Measurements from ENCODE around the gene IFI6.

DNA sequence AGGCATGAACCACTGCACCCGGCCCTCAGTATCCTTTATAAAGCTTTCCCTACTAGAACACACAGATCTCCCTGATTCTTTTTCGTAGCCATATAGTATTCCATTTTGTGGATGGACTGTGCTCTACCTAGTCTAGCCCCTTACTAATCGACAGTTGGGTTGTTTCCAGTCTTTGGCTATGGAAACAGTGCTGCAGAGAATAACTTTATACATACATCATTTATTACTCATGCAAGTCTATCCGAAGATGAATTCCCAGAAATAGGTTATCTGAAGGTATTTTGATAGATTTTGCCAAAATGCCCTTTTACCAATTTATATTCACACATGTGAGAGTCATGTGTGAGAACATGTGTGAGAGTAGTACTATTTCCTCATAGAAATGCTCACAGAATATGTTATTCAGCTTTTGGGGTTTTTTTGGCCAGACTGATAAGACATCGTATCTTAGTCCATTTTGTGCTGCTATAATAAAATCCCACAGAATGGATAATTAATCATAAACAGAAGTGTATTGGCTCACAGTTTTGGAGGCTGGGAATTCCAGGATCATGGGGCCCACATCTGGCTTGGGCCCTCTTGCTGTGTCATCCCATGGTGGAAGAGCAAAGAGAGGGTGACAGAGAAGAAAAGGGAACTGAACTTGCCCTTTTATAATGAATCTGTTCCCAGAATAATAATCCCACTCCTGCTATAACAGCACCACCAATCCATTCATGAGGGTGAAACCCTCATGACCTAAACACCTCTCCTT, 19.7 kb downstream of the IFI6 start:
- TF ChIP-seq, protein P1, sequence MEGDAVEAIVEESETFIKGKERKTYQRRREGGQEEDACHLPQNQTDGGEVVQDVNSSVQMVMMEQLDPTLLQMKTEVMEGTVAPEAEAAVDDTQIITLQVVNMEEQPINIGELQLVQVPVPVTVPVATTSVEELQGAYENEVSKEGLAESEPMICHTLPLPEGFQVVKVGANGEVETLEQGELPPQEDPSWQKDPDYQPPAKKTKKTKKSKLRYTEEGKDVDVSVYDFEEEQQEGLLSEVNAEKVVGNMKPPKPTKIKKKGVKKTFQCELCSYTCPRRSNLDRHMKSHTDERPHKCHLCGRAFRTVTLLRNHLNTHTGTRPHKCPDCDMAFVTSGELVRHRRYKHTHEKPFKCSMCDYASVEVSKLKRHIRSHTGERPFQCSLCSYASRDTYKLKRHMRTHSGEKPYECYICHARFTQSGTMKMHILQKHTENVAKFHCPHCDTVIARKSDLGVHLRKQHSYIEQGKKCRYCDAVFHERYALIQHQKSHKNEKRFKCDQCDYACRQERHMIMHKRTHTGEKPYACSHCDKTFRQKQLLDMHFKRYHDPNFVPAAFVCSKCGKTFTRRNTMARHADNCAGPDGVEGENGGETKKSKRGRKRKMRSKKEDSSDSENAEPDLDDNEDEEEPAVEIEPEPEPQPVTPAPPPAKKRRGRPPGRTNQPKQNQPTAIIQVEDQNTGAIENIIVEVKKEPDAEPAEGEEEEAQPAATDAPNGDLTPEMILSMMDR (IDR thresholded peaks at IDR 0.05; ENCODE audit: low read length) = no peak
- TF ChIP-seq EZH2 (IDR thresholded peaks at IDR 0.05; ENCODE audit: borderline replicate concordance, low read length) = no peak
